ENCODE results near the gene TMEM266. TPM values are rescaled to one million over a fixed set of nuclear protein-coding genes. Genes with fewer than 3 reads are reported as not detected.

The TMEM266 gene
- total and polyA plus RNA-seq, 7 donors: 0.27 to 1.1 TPM; not detected in 5

- no peaks in the 10 kb centered on the region for H3K9me3 ChIP-seq
- DNase-seq: no peak
- no peak overlapping the region for H3K27ac ChIP-seq
- H3K36me3 ChIP-seq: no peaks in the 10 kb centered on the region
- intact Hi-C loops (cut with DNase I): no loop called here
- TF ChIP-seq CTCF (IDR thresholded peaks at IDR 0.05): no peak
- no peak for TF ChIP-seq EP300 (IDR thresholded peaks at IDR 0.05)
- no peak for TF ChIP-seq POLR2AphosphoS5 (IDR thresholded peaks at IDR 0.05)
- TF ChIP-seq POLR2A (IDR thresholded peaks at IDR 0.05): no peak
- H3K4me3 ChIP-seq: no peak overlapping the region
- no peaks in the 10 kb centered on the region for H3K4me1 ChIP-seq
- H3K27me3 ChIP-seq: peaks cover 0 to 14% (median 0%) of the 10 kb centered on the region in 3 donors
Measured at GRCh38 chr15:76070192-76070591, 10.4 kb downstream of the TMEM266 start.

- Histone ChIP-seq H3K27me3 (peaks cover 0 to 5% (median 0%) of the 10 kb centered on the region in 3 donors), H3K36me3 (no peaks in the 10 kb centered on the region), H3K9me3 (no peaks in the 10 kb centered on the region), H3K27ac (no peak overlapping the region), H3K4me1 (no peaks in the 10 kb centered on the region), H3K4me3 (no peak overlapping the region)
- WGBS, 2 donors: 81 to 82% methylated on average over 4 of the region's 4 CpGs
- TF ChIP-seq EP300 (IDR thresholded peaks at IDR 0.05) (no peak), POLR2AphosphoS5 (IDR thresholded peaks at IDR 0.05) (no peak), CTCF (IDR thresholded peaks at IDR 0.05) (no peak), POLR2A (IDR thresholded peaks at IDR 0.05) (no peak)
- intact Hi-C loops (cut with DNase I): no loop called here
- no peak for DNase-seq
Measured at GRCh38 chr15:76070921-76071635, 11.3 kb downstream of the TMEM266 start.

- WGBS, 2 donors: 88 to 89% methylated on average over 7 of the region's 7 CpGs
- intact Hi-C loops (cut with DNase I): no loop called here
- no peaks in the 10 kb centered on the region for H3K4me1 ChIP-seq
- no peak overlapping the region for H3K27ac ChIP-seq
- no peaks in the 10 kb centered on the region for H3K36me3 ChIP-seq
- no peak overlapping the region for H3K4me3 ChIP-seq
- TF ChIP-seq EP300 (IDR thresholded peaks at IDR 0.05): no peak
- no peak for TF ChIP-seq CTCF (IDR thresholded peaks at IDR 0.05)
- TF ChIP-seq POLR2AphosphoS5 (IDR thresholded peaks at IDR 0.05): no peak
- TF ChIP-seq POLR2A (IDR thresholded peaks at IDR 0.05): no peak
- DNase-seq: no peak
- peaks cover 0 to under 1% (median 0%) of the 10 kb centered on the region in 3 donors for H3K27me3 ChIP-seq
- no peaks in the 10 kb centered on the region for H3K9me3 ChIP-seq
Measured at GRCh38 chr15:76071806-76072205, 12.0 kb downstream of the TMEM266 start.

- DNase-seq: no peak
- H3K27me3 ChIP-seq: no peaks in the 10 kb centered on the region
Measured at GRCh38 chr15:76073554-76073953, 13.8 kb downstream of the TMEM266 start.

More at GRCh38 chr15:76073554-76073953, 13.8 kb downstream of the TMEM266 start:
- Histone ChIP-seq H3K9me3 (no peaks in the 10 kb centered on the region), H3K4me1 (no peaks in the 10 kb centered on the region), H3K27ac (no peak overlapping the region), H3K36me3 (no peaks in the 10 kb centered on the region), H3K4me3 (no peak overlapping the region)
- 73 to 82% methylated on average over 2 of the region's 2 CpGs for WGBS, 2 donors
- TF ChIP-seq CTCF (IDR thresholded peaks at IDR 0.05): no peak
- TF ChIP-seq POLR2AphosphoS5 (IDR thresholded peaks at IDR 0.05): no peak
- no peak for TF ChIP-seq POLR2A (IDR thresholded peaks at IDR 0.05)
- no peak for TF ChIP-seq EP300 (IDR thresholded peaks at IDR 0.05)
- intact Hi-C loops (cut with DNase I): no loop called here

Measured in sigmoid colon (tissue), 7 donors.